Effector CD8-positive, alpha-beta T cell (primary cell): ENCODE results near the gene PARN.
"Not testable (repeated sequence)": the region's sequence is repeated elsewhere in the genome, so short reads cannot be mapped to it uniquely, and the experiment has no call there.

Experiments
- DNase-seq: peaks from one replicate; lab custom pipeline; 2025; lab: John Stamatoyannopoulos, UW

The PARN gene

GRCh38 chr16:14437426-14437825, 192.6 kb downstream of the PARN start:
- DNase-seq = no peak

GRCh38 chr16:14436401-14436955, 193.6 kb downstream of the PARN start:
- peak; percentile 1 for DNase-seq

- DNase-seq = no peak
Measured at GRCh38 chr16:14434860-14435259, 195.2 kb downstream of the PARN start.

- DNase-seq = not testable (repeated sequence)
Measured at GRCh38 chr16:14428971-14429637, 201.0 kb downstream of the PARN start.

- no peak for DNase-seq
Measured at GRCh38 chr16:14428043-14428442, 202.0 kb downstream of the PARN start.

GRCh38 chr16:14427371-14427948, 202.6 kb downstream of the PARN start:
- DNase-seq = no peak

- DNase-seq = no peak
Measured at GRCh38 chr16:14424595-14424994, 205.5 kb downstream of the PARN start.

- DNase-seq = no peak
Measured at GRCh38 chr16:14423344-14423743, 206.7 kb downstream of the PARN start.

GRCh38 chr16:14420721-14421488, 209.2 kb downstream of the PARN start:
- DNase-seq = no peak

GRCh38 chr16:14420243-14420642, 209.8 kb downstream of the PARN start:
- DNase-seq = not testable (repeated sequence)

- no peak for DNase-seq
Measured at GRCh38 chr16:14419817-14420216, 210.2 kb downstream of the PARN start.

- DNase-seq = no peak
Measured at GRCh38 chr16:14418795-14419225, 211.2 kb downstream of the PARN start.

GRCh38 chr16:14416184-14416583, 213.9 kb downstream of the PARN start:
- DNase-seq = no peak

GRCh38 chr16:14415291-14415690, 214.8 kb downstream of the PARN start:
- no peak for DNase-seq

GRCh38 chr16:14409563-14409962, 220.5 kb downstream of the PARN start:
- DNase-seq = no peak

GRCh38 chr16:14407786-14408399, 222.2 kb downstream of the PARN start:
- no peak for DNase-seq

- DNase-seq = no peak
Measured at GRCh38 chr16:14405611-14406537, 224.2 kb downstream of the PARN start.

- not testable (repeated sequence) for DNase-seq
Measured at GRCh38 chr16:14403001-14403389, 227.1 kb downstream of the PARN start.

GRCh38 chr16:14402114-14403000, 227.7 kb downstream of the PARN start:
- not testable (repeated sequence) for DNase-seq

- DNase-seq = not testable (repeated sequence)
Measured at GRCh38 chr16:14401711-14402061, 228.4 kb downstream of the PARN start.
